ENCODE results near the gene WSCD2. TPM values are rescaled to one million over a fixed set of nuclear protein-coding genes. Genes with fewer than 3 reads are reported as not detected.

Gene WSCD2
- polyA plus RNA-seq, 1 of the 3 experiments (the other 2 are of a cell fraction): 0.03 TPM

- TF ChIP-seq ZBTB33 (IDR thresholded peaks at IDR 0.05; ENCODE audit: borderline replicate concordance, low read depth) (no peak), CTCF (IDR thresholded peaks at IDR 0.05) (no peak)
Observed at GRCh38 chr12:108201808-108202207, 72.7 kb downstream of the WSCD2 start (continued).

- Histone ChIP-seq H3K9me2 (no peaks in the 10 kb centered on the region), H3K36me3 (replicated peaks in 1 of 2; ENCODE audit: control insufficient read depth in 1 of 2, insufficient read depth in 2 of 2, low read length in 1 of 2) (no peaks in the 10 kb centered on the region), H3K27me3 (ENCODE audit: insufficient read depth) (no peaks in the 10 kb centered on the region), H3K9ac (no peak overlapping the region), H3K79me2 (ENCODE audit: insufficient read depth) (no peaks in the 10 kb centered on the region), H3K9me3 (no peaks in the 10 kb centered on the region), H3K4me3 (ENCODE audit: low read depth in 2 of 2, low read length in 1 of 2) (no peak overlapping the region), H3K27ac (ENCODE audit: low read depth in 2 of 2, low read length in 1 of 2) (no peak overlapping the region), H3K4me1 (ENCODE audit: control insufficient read depth in 1 of 2, insufficient read depth in 2 of 2, low read depth in 1 of 2, low read length in 1 of 2) (peaks cover 0 to 11% of the 10 kb centered on the region in 2 experiments; a peak in 2 of 4 replicates), H2AFZ (ENCODE audit: low read depth) (no peak overlapping the region), H3F3A (replicated peaks; ENCODE audit: insufficient read depth) (no peaks in the 10 kb centered on the region), H3K4me2 (no peak overlapping the region), H4K20me1 (ENCODE audit: insufficient read depth) (no peaks in the 10 kb centered on the region)
- ChIA-PET POLR2A (no interaction called here), CTCF (interaction anchor here (1.8 kb wide), 1 partner anchor 10 kb away, joined by 7 read pairs; no protein-coding TSS in a partner anchor)
- no peak for DNase-seq
- WGBS (ENCODE audit: low lambda C conversion rate): 46% methylated on average over 9 of the region's 9 CpGs
- TF ChIP-seq FOXJ3 (CRISPR knock-in tag; IDR thresholded peaks at IDR 0.05): no peak
- TF ChIP-seq IRF3 (IDR thresholded peaks at IDR 0.05; ENCODE audit: low read depth, low read length): no peak
- no peak for TF ChIP-seq ZBTB33 (IDR thresholded peaks at IDR 0.05; ENCODE audit: borderline replicate concordance, low read depth)
- TF ChIP-seq CTCF (IDR thresholded peaks at IDR 0.05): no peak
- TF ChIP-seq USF1 (IDR thresholded peaks at IDR 0.05; ENCODE audit: borderline replicate concordance, low read depth): no peak
- TF ChIP-seq EZH2phosphoT487 (IDR thresholded peaks at IDR 0.05; ENCODE audit: borderline replicate concordance, low read depth): no peak
- TF ChIP-seq GABPA (IDR thresholded peaks at IDR 0.05; ENCODE audit: low read depth): no peak
- no peak for TF ChIP-seq REST (IDR thresholded peaks at IDR 0.05; ENCODE audit: low read depth, low read length)
- no peak for TF ChIP-seq RCOR1 (IDR thresholded peaks at IDR 0.05; ENCODE audit: low read length)
- TF ChIP-seq MXI1 (IDR thresholded peaks at IDR 0.05; ENCODE audit: low read depth, low read length): no peak
- TF ChIP-seq TCF12 (IDR thresholded peaks at IDR 0.05): no peak
- no peak for TF ChIP-seq JUND (IDR thresholded peaks at IDR 0.05)
- no peak for TF ChIP-seq NRF1 (IDR thresholded peaks at IDR 0.05; ENCODE audit: low read depth, low read length)
- TF ChIP-seq ELF1 (IDR thresholded peaks at IDR 0.05): no peak
Observed at GRCh38 chr12:108204117-108204987, 75.3 kb downstream of the WSCD2 start.

All from SK-N-SH (cell line).